C4-2B (cell line): ENCODE data around the gene SUGP2.

Source experiments
- ZFX ChIP-seq: fragments of 450-650 bp; IDR thresholded peaks from 2 replicates; pipeline ENCODE4 v1.6.1; 2017
- TF ChIP-seq, protein P1 (sequence below): fragments of 450-650 bp; conservative IDR thresholded peaks from 2 replicates; pipeline ENCODE4 v1.5.1; 2017; ENCODE audit warnings: mild to moderate bottlenecking

DNA sequence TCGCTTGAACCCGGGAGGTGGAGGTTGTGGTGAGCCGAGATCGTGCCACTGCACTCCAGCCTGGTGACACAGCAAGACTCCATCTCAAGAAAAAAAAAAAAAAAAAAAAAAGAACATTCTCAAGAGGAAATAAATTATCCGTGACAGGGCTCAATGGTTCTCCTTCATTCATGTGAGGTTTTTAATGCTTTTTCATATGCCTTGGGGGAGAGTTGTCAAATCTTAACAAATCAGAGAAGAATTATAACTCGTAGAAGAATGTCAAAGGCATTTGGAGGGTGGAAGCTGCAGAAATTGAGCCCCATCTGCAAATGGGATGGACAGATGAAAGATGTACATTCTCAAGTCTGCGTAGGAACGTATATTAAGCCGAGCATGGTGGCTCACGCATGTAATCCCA, 57.4 kb downstream of the SUGP2 start:
- TF ChIP-seq, protein P1, sequence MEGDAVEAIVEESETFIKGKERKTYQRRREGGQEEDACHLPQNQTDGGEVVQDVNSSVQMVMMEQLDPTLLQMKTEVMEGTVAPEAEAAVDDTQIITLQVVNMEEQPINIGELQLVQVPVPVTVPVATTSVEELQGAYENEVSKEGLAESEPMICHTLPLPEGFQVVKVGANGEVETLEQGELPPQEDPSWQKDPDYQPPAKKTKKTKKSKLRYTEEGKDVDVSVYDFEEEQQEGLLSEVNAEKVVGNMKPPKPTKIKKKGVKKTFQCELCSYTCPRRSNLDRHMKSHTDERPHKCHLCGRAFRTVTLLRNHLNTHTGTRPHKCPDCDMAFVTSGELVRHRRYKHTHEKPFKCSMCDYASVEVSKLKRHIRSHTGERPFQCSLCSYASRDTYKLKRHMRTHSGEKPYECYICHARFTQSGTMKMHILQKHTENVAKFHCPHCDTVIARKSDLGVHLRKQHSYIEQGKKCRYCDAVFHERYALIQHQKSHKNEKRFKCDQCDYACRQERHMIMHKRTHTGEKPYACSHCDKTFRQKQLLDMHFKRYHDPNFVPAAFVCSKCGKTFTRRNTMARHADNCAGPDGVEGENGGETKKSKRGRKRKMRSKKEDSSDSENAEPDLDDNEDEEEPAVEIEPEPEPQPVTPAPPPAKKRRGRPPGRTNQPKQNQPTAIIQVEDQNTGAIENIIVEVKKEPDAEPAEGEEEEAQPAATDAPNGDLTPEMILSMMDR, result no peak
- no peak for TF ChIP-seq ZFX
